GM19397 (cell line): ENCODE measurements around the gene CLOCK.

Experiments
- ATAC-seq: cut with Tn5 transposase; IDR thresholded peaks from one replicate; pipeline ENCODE4 v1.9.1; 2021; ENCODE audit warnings: mild to moderate bottlenecking, moderate library complexity; ENCODE audit not compliant: unreplicated experiment

The CLOCK gene

DNA sequence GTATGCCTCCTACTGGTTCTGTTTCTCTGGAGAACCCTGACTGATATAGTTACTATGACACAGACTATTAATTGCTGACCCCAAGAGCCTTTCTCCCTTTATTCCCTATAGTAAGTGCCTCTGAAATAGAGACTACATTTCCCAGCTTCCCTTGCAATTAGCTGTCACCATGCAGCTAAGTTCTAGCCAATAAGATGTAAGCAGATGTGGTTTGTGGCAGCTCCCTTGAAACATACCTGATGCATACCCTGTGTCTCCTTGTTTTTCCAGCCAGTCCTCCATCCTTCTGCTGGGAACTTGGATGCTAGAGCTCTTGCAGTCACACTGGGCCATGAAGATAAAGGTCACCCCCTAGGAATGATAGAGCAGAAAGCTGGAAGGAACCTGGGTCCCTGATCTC lies 160.6 kb downstream of the CLOCK start:
- ATAC-seq, result peak; percentile 79

GRCh38 chr4:55385201-55385649 lies 161.5 kb downstream of the CLOCK start:
- ATAC-seq, result no peak

- no peak for ATAC-seq
Measured at GRCh38 chr4:55382488-55383003, 164.2 kb downstream of the CLOCK start.

DNA sequence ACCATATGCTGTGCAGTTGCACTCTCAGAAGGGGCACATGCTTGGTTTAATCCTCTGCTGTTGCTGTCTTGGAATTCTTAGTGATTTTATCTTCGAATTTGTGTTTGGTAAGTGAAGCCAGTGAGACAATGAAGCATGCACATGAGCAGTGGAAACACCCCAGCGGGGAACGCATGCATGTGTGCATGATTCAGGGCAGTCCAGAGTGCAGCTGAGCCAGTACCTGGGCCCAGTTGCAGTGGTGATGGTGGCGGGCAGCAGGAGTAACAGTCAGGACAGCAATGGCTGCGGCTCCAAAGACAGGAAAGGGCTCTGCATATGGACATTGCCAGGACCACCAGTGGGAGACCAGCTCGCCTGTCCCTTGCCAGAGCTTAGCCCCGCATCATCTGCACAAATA lies 165.2 kb downstream of the CLOCK start:
- no peak for ATAC-seq

DNA sequence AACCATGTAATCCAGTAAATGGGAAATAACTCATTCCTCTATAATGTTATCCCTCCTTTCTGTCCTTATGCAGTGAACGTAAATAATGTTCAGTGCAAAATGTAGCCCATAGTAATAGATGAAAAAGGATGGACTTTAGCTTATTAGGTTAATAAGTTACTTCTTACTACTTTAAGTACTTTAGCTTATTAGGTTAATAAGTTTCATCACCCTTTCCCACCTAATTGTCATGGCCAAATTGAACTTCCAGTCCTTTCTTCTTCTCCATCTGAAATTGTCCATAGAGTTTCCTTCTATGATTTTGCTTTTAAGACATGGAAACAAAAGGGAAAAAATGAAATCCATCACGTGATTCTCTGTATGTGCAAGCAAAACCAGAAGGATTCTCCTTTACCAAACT lies 166.1 kb downstream of the CLOCK start:
- ATAC-seq, result no peak

DNA sequence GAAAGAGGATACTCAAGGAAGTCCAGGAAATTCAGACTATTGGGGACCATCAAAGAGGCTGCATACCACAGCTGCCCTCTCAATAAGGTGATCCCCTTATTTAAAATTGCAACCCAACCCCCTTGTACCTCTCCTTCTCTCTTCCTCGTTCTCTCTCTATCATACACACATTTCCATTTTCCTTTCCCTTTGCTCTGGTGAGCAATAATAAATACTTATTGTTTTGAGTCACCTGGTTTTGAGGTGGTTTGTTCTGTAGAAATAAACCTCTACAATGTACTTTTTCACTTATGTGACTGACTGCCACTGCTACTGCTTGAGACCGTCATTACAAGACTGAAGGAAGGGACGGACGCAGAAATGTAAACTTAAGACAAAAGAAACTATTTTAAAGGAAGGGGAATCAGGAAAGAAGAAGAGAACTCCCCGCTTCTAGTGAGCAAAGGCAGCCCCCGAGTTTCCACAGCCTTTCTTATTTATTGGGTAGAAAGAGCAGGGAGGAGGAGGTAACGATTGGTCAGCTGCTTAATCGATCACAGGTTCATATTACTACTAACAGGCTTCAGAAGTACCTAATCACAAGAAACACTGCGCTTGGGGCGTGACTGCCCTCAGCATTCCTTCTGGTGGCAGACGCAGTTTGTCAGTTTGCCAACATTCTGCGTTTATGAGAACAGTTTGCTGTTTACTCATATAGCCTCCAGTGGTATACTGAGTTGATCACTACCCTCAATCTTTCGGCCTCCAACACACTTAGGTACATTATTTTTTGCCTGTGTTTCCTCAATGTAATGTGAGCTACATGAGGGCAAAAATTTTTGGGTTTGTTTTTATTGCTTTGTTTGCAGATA lies 167.9 kb downstream of the CLOCK start:
- no peak for ATAC-seq
